Esophagus squamous epithelium (tissue), 5 donors: ENCODE measurements around the gene TCIRG1. TPM values are rescaled to one million over a fixed set of nuclear protein-coding genes. Genes with fewer than 3 reads are reported as not detected.
A peak's percentile ranks its signal among the peaks of the same experiment; 100 is the strongest.

ENCODE experiments used
- DNase-seq: peaks from one replicate; lab custom pipeline; 2025; lab: John Stamatoyannopoulos, UW
- H3K27ac ChIP-seq, 4 donors: fragments of 200-600 bp; sonication (generic); one replicate each; pipeline ENCODE4 v1.5.1; 2016 to 2019; ENCODE audit warnings: mild to moderate bottlenecking in 1 of 4
- H3K27me3 ChIP-seq, 4 donors: fragments of 200-600 bp; sonication (generic); 1 replicate in 3 of 4; 2 replicates in 1 of 4; pipeline versions ENCODE4 v1.5.1 to v1.6.0; 2017 to 2021; ENCODE audit warnings: antibody characterized with exemption in 1 of 4
- H3K36me3 ChIP-seq, 3 donors: fragments of 200-600 bp; sonication (generic); one replicate each; pipeline ENCODE4 v1.5.1; 2016 to 2019
- H3K4me1 ChIP-seq, 3 donors: fragments of 200-600 bp; sonication (generic); one replicate each; pipeline ENCODE4 v1.5.1; 2017 to 2019
- H3K4me3 ChIP-seq, 4 donors: fragments of 200-600 bp; sonication (generic); 1 replicate in 3 of 4; 2 replicates in 1 of 4; pipeline ENCODE4 v1.5.1; 2016 to 2019; ENCODE audit warnings: mild to moderate bottlenecking in 2 of 4, moderate library complexity in 1 of 4
- H3K9me3 ChIP-seq, 3 donors: fragments of 200-600 bp; sonication (generic); one replicate each; pipeline ENCODE4 v1.5.1; 2016 to 2019
- CTCF ChIP-seq, 6 experiments: fragments of 450-650 bp in 4 of 6; fragments of 200-600 bp in 2 of 6; sonication (generic) in 2 of 6; IDR thresholded peaks; one replicate each; pipeline ENCODE4 v1.5.1; 2016 to 2019; ENCODE audit warnings: antibody characterized with exemption in 6 of 6, mild to moderate bottlenecking in 4 of 6, moderate library complexity in 4 of 6
- POLR2A ChIP-seq, 4 donors: fragments of 450-650 bp; IDR thresholded peaks; one replicate each; pipeline ENCODE4 v1.6.1; 2017; ENCODE audit warnings: antibody characterized with exemption in 4 of 4, mild to moderate bottlenecking in 4 of 4, moderate library complexity in 3 of 4
- WGBS, 2 donors: methylation state at CpG; one replicate each; pipeline ENCODE4 v1.1.5; 2018; 5-methylcytosine and 5-hydroxymethylcytosine counted together
- intact Hi-C: fragments of 100-400 bp; cut with DNase I; formaldehyde crosslinking; loops from one replicate; pipeline ENCODE4 v1.15.0; 2022
- total RNA-seq, 4 donors: library from RNA; depleted of rRNA; stranded (reverse); fragments of >200 nt; gene quantifications; one replicate each; pipeline ENCODE4 v1.1.0, GENCODE V29; 2016
- donor health status: DM: yes; HTN: yes; CAD: no.

TCIRG1 gene
- total RNA-seq, 4 donors from 2014 or later: 46.6 to 70.5 (median 63.5) TPM

DNA sequence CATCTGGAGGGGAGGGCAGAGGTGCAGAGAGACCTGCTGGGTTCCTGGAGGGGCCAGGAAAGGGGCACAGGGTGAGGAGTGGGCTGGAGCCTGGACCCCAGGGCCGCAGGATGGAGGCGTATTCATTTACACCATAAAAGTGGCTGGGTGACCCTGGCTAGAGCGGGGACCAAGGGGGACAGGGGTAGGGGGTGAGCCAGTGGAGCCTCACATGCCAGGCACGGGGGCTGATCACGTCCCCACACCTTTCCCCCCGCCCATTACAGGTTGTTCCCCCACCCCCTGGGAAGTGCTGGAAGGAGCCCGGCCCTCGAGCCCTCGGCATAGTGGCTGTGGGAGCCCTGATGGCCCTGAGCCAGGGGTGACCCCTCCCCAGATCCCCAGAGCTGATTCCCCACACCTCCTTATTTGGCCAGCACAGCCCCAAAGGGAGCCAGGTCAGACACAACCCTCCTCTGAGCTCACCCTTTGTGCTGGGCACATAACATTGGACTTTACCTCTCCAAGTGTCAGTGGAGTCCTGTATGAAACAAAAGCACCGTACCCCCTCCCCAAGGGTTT lies 781 bp downstream of the TCIRG1 start:
- TF ChIP-seq CTCF (IDR thresholded peaks at IDR 0.05) (no peak), POLR2A (IDR thresholded peaks at IDR 0.05) (no peak)
- 6 to 50% methylated on average over 2 to 6 of the region's 10 CpGs for WGBS, 2 donors
- H3K27me3 ChIP-seq: no peaks in the 10 kb centered on the region
- H3K4me1 ChIP-seq: peaks cover 47 to 85% (median 66%) of the 10 kb centered on the region in 3 donors
- H3K9me3 ChIP-seq: no peaks in the 10 kb centered on the region
- H3K36me3 ChIP-seq: peaks cover 12 to 53% (median 14%) of the 10 kb centered on the region in 3 donors
- intact Hi-C loops: no loop called here
- peak overlapping the region; percentile 68 to 96 (median 74) for H3K4me3 ChIP-seq
- no peak for DNase-seq
- H3K27ac ChIP-seq: peak overlapping the region; percentile 89 to 90 (median 90)

GRCh38 chr11:68040101-68040956 lies 1.5 kb downstream of the TCIRG1 start:
- no peak for DNase-seq
- no peaks in the 10 kb centered on the region for H3K9me3 ChIP-seq
- TF ChIP-seq POLR2A (IDR thresholded peaks at IDR 0.05) (peak in 1 of 4 donors; percentile 26), CTCF (IDR thresholded peaks at IDR 0.05) (no peak)
- intact Hi-C loops: no loop called here
- WGBS, 2 donors: 0 to 8% methylated on average over 7 to 10 of the region's 22 CpGs
- peak overlapping the region; percentile 68 to 96 (median 74) for H3K4me3 ChIP-seq
- H3K4me1 ChIP-seq: peaks cover 47 to 85% (median 66%) of the 10 kb centered on the region in 3 donors
- no peaks in the 10 kb centered on the region for H3K27me3 ChIP-seq
- H3K36me3 ChIP-seq: peaks cover 12 to 53% (median 15%) of the 10 kb centered on the region in 3 donors
- H3K27ac ChIP-seq: peak overlapping the region; percentile 89 to 90 (median 90)

GRCh38 chr11:68040957-68041591 lies 2.2 kb downstream of the TCIRG1 start:
- H3K4me1 ChIP-seq: peaks cover 47 to 81% (median 63%) of the 10 kb centered on the region in 3 donors
- no peaks in the 10 kb centered on the region for H3K9me3 ChIP-seq
- no peak for DNase-seq
- peak overlapping the region; percentile 89 to 90 (median 90) for H3K27ac ChIP-seq
- no peaks in the 10 kb centered on the region for H3K27me3 ChIP-seq
- 72 to 100% methylated on average over 1 to 7 of the region's 23 CpGs for WGBS, 2 donors
- no peak for TF ChIP-seq POLR2A (IDR thresholded peaks at IDR 0.05)
- no peak for TF ChIP-seq CTCF (IDR thresholded peaks at IDR 0.05)
- H3K36me3 ChIP-seq: peaks cover 12 to 53% (median 22%) of the 10 kb centered on the region in 3 donors
- intact Hi-C loops: no loop called here
- peak overlapping the region; percentile 68 to 96 (median 74) for H3K4me3 ChIP-seq

GRCh38 chr11:68041617-68042218 lies 2.9 kb downstream of the TCIRG1 start:
- no peak for DNase-seq
- Histone ChIP-seq H3K4me1 (peaks cover 43 to 75% (median 57%) of the 10 kb centered on the region in 3 donors), H3K4me3 (peak overlapping the region in 1 of 4 donors; percentile 96)

More at GRCh38 chr11:68041617-68042218, 2.9 kb downstream of the TCIRG1 start:
- no peaks in the 10 kb centered on the region for H3K9me3 ChIP-seq
- WGBS, 2 donors: no CpG with 5 or more reads among the region's 12 CpGs
- no peaks in the 10 kb centered on the region for H3K27me3 ChIP-seq
- H3K36me3 ChIP-seq: peaks cover 12 to 53% (median 28%) of the 10 kb centered on the region in 3 donors
- intact Hi-C loops: no loop called here
- TF ChIP-seq POLR2A (IDR thresholded peaks at IDR 0.05) (no peak), CTCF (IDR thresholded peaks at IDR 0.05) (no peak)
- peak overlapping the region; percentile 89 to 90 (median 90) for H3K27ac ChIP-seq
